Measurements from ENCODE around the gene RAB11FIP3.

RAB11FIP3 gene

DNA sequence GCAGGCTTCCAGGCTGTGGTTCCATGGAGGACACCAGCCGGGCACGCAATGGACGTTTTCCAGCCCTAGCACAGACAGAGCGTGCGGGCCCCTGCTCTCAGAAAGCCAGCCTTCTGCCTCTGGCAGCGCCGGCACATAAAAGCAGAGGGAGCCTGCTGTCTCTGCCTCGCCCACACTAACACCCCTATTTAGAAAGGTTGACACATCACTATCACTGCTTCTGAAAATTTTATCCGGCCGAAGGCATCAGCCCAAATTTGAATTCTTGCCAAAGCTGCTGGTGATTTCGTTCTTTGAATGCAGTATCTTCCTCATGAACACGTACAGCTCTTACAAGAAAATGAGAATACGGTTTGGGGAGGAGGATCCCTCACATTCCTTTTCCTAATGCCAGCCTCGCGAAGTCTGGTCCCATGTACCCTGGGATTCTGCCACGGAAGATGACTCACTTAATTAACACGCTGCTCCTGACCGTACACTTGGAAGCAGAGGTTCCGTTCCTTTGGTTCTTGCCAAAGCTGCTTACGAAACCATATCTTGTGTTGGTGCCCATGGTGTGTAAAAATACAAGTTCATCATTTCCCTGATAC is 1.3 kb upstream of the RAB11FIP3 start:
- Histone ChIP-seq H3K9ac (no peak overlapping the region), H3K4me1 (peaks cover 38% of the 10 kb centered on the region), H4K20me1 (peaks cover 35% of the 10 kb centered on the region), H3K9me3 (no peaks in the 10 kb centered on the region), H3K4me3 (peak overlapping the region; percentile 99), H3K36me3 (peaks cover 11% of the 10 kb centered on the region; the same call in 1 of the 2 replicates), H3K4me2 (peak overlapping the region; percentile 99), H3K27me3 (peaks cover 20% of the 10 kb centered on the region), H3K27ac (no peak overlapping the region)
- TF ChIP-seq Cebpa-rat (IDR thresholded peaks at IDR 0.05) = no peak

DNA sequence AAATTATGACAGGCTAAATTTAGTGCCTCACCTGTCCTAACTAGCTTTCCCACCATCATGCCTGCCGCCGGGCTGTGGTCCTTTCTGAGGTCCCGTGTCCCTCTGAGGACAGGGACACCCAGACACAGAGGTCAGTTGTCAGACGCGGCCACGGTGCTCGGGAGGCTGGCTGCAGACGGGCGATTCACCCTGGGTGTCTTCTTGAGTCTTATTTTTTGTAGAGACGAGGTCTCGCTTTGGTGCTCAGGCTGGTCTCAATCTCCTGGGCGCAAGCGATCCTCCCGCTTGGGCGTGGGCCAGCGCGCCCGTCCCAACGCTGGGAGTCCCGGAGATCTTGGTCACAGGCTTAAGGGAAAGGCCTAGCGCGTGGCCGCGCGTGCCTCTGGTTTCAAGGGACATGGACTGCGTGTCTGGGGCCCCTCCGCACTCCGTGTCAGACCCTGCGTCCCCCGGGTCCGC is 797 bp upstream of the RAB11FIP3 start:
- no peak for TF ChIP-seq Cebpa-rat (IDR thresholded peaks at IDR 0.05)
- Histone ChIP-seq H3K27me3 (peaks cover 20% of the 10 kb centered on the region), H3K4me1 (peaks cover 43% of the 10 kb centered on the region), H3K4me2 (peak overlapping the region; percentile 99), H3K9ac (peak overlapping the region; percentile 94), H3K4me3 (peak overlapping the region; percentile 99), H3K36me3 (peaks cover 15% of the 10 kb centered on the region; the same call in 1 of the 2 replicates), H3K9me3 (no peaks in the 10 kb centered on the region), H4K20me1 (peaks cover 40% of the 10 kb centered on the region), H3K27ac (peak overlapping the region; percentile 90)

DNA sequence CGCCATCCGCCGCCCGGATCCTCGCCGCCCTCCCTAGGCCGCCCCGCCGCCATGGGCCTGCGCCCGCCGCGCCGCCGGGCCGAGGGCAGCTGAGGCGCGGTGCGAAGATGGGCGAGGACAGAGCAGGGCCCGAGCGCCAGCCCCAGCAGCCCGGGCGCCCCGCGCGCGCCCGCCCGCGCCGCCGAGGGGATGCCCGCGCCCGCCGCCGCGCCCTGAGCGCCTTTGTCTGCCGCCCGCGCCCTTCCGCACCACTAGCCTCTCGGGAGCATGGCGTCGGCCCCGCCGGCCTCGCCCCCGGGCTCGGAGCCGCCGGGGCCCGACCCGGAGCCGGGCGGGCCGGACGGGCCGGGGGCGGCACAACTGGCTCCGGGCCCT is 278 bp downstream of the RAB11FIP3 start:
- Histone ChIP-seq H3K36me3 (peaks cover 23% of the 10 kb centered on the region), H3K4me2 (peak overlapping the region; percentile 99), H4K20me1 (peaks cover 51% of the 10 kb centered on the region)

DNA sequence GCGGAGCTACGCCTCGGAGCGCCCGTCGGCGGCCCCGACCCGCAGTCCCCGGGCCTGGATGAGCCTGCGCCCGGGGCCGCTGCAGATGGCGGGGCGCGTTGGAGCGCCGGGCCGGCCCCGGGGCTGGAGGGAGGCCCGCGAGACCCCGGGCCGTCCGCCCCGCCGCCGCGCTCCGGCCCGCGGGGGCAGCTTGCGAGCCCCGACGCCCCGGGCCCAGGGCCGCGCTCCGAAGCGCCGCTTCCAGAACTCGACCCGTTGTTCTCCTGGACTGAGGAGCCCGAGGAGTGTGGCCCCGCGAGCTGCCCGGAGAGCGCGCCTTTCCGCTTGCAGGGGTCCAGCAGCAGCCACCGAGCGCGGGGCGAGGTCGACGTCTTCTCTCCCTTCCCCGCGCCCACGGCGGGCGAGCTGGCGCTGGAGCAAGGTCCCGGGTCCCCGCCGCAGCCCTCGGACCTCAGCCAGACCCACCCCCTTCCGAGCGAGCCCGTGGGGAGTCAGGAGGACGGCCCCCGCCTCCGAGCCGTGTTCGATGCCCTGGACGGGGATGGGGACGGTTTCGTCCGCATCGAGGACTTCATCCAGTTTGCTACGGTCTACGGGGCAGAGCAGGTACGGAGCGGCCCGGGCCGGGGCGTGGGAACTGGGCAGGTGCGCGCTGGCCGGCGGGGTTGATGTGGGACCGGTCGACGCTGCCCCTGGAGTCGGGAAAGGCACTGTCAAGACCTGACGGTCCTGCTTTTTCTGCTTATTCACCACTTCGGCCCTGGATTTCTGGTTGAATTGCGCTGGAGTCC is 861 bp downstream of the RAB11FIP3 start:
- Histone ChIP-seq H3K27me3 (peaks cover 20% of the 10 kb centered on the region), H3K4me2 (peak overlapping the region; percentile 99), H3K27ac (peak overlapping the region; percentile 90), H3K9ac (peak overlapping the region; percentile 94), H3K9me3 (no peaks in the 10 kb centered on the region), H3K4me3 (peak overlapping the region; percentile 99), H3K4me1 (peaks cover 56% of the 10 kb centered on the region), H4K20me1 (peaks cover 56% of the 10 kb centered on the region), H3K36me3 (peaks cover 28% of the 10 kb centered on the region)
- no peak for TF ChIP-seq Cebpa-rat (IDR thresholded peaks at IDR 0.05)

More for the DNA sequence above, 278 bp downstream of the RAB11FIP3 start:
- peaks cover 51% of the 10 kb centered on the region for H3K4me1 ChIP-seq
- peaks cover 20% of the 10 kb centered on the region for H3K27me3 ChIP-seq
- peak overlapping the region; percentile 90 for H3K27ac ChIP-seq
- peak overlapping the region; percentile 99 for H3K4me3 ChIP-seq
- peak overlapping the region; percentile 94 for H3K9ac ChIP-seq
- no peak for TF ChIP-seq Cebpa-rat (IDR thresholded peaks at IDR 0.05)
- no peaks in the 10 kb centered on the region for H3K9me3 ChIP-seq

DNA sequence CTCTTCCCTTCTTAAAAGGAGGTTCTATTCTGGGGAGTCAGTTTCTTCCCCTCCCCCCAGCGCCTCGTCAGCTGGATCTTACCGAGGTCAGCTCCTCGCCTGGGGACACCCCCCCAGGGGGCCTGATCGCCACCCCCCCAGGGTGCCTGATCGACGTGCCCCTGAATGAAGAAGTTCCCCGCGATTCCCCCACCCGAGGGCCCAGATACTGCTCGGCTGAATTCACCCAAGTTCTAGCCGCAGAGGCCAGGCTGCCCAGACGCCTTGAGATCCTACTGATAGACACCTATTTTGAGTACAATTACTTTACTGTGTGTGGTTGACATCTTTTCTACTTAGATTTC is 1.4 kb downstream of the RAB11FIP3 start:
- peak overlapping the region; percentile 99 for H3K4me3 ChIP-seq
- no peak for TF ChIP-seq Cebpa-rat (IDR thresholded peaks at IDR 0.05)
- peak overlapping the region; percentile 90 for H3K27ac ChIP-seq
- no peaks in the 10 kb centered on the region for H3K9me3 ChIP-seq
- peak overlapping the region; percentile 94 for H3K9ac ChIP-seq
- H3K4me1 ChIP-seq = peaks cover 56% of the 10 kb centered on the region
- H3K36me3 ChIP-seq = peaks cover 34% of the 10 kb centered on the region
- peaks cover 62% of the 10 kb centered on the region for H4K20me1 ChIP-seq
- peaks cover 20% of the 10 kb centered on the region for H3K27me3 ChIP-seq
- peak overlapping the region; percentile 99 for H3K4me2 ChIP-seq

DNA sequence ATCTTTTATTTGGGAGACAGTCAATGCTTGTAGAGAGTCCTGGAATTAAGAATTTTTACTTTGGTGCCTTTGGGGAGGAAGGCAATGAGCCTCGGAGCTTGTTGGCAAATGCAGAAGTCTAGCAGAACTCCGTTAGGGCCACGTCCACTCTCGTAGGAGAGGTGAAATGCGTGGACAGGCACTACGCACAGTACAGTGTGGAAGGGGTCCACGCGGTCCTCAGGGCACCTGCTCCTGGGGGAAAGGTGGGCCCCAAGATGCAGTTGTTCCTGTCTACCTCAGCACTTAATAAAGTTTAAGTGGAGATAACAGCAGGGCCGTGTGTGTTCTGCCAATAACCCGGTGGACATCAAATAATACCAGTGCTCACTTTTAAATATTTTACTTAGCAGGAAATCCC is 1.8 kb downstream of the RAB11FIP3 start:
- peaks cover 56% of the 10 kb centered on the region for H3K4me1 ChIP-seq
- H3K9ac ChIP-seq = peak overlapping the region; percentile 94
- H3K36me3 ChIP-seq = peaks cover 37% of the 10 kb centered on the region
- H3K4me3 ChIP-seq = peak overlapping the region; percentile 99
- peak overlapping the region; percentile 90 for H3K27ac ChIP-seq
- TF ChIP-seq Cebpa-rat (IDR thresholded peaks at IDR 0.05) = no peak
- H3K4me2 ChIP-seq = peak overlapping the region; percentile 99
- peaks cover 20% of the 10 kb centered on the region for H3K27me3 ChIP-seq
- H3K9me3 ChIP-seq = no peaks in the 10 kb centered on the region
- H4K20me1 ChIP-seq = peaks cover 65% of the 10 kb centered on the region

DNA sequence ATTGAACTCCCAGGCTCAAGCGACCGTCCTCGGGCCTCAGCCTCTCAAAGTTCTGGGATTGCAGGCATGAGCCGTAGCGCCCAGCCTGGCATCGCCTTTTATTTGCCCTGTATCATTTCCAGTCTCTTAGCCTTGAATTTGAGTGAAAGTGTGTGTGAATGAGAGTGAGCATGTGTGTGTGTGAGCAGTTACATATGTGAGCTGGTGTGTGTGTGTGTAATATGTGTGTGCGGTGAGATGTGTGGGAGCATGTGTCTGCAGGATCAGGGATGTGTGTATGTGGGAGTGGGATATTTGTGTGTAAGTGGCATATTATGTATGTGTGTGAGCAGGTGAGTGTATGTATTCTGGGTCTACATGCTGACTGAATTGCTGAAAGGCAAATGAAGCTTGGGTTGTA is 5.5 kb downstream of the RAB11FIP3 start:
- Histone ChIP-seq H4K20me1 (peaks cover 99% of the 10 kb centered on the region), H3K27me3 (no peaks in the 10 kb centered on the region), H3K4me1 (peaks cover 44% of the 10 kb centered on the region), H3K9me3 (no peaks in the 10 kb centered on the region), H3K36me3 (peaks cover 66% of the 10 kb centered on the region), H3K4me3 (no peak overlapping the region), H3K4me2 (no peak overlapping the region), H3K9ac (no peak overlapping the region), H3K27ac (no peak overlapping the region)
- TF ChIP-seq Cebpa-rat (IDR thresholded peaks at IDR 0.05) = no peak

DNA sequence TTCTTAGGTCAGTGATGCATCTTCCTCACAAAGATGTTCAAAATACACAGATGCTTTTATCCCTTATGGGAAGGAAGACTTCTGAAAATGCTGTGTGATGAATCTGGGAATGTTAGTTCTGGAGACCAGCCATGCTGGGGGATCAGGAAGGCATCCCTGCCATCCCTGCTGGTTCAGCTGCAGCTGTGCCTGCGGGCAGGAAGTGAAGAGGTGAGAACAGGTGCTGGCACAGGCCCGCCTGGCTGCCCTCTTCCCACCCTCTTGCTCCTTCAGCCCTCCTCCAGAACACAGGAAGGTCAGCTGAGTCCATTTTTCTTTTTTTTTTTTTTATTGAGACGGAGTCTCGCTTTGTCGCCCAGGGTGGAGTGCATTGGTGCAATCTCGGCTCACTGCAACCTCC is 15.2 kb downstream of the RAB11FIP3 start:
- no peak overlapping the region for H3K4me2 ChIP-seq
- no peaks in the 10 kb centered on the region for H3K27me3 ChIP-seq
- H3K4me3 ChIP-seq = no peak overlapping the region
- H3K36me3 ChIP-seq = peaks cover 79% of the 10 kb centered on the region
- H3K27ac ChIP-seq = no peak overlapping the region
- H4K20me1 ChIP-seq = peaks cover 100% of the 10 kb centered on the region
- no peak for TF ChIP-seq Cebpa-rat (IDR thresholded peaks at IDR 0.05)
- no peak overlapping the region for H3K9ac ChIP-seq
- peaks cover 61% of the 10 kb centered on the region for H3K4me1 ChIP-seq
- no peaks in the 10 kb centered on the region for H3K9me3 ChIP-seq

DNA sequence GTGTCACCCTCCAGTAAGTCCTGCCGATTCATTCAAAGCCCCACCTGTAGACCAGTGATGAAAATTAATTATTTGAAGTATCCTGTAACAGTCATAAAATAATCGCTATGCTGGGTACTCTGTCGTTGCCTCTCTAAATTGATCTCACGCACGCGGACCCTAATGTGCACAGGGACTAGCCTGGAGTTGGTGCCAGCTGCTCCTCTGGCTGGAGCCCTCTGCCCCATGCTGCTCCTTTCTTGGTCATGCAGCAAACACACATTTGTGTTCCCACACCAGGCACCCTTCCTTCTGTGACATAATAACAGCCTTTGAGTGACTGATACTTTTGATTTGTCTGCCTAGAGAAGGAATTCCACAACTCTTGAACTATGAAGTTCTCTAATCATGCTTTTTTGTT is 16.0 kb downstream of the RAB11FIP3 start:
- TF ChIP-seq Cebpa-rat (IDR thresholded peaks at IDR 0.05) = no peak
- Histone ChIP-seq H4K20me1 (peaks cover 100% of the 10 kb centered on the region), H3K4me3 (no peak overlapping the region), H3K9me3 (no peaks in the 10 kb centered on the region), H3K9ac (no peak overlapping the region), H3K4me1 (peaks cover 69% of the 10 kb centered on the region), H3K27me3 (no peaks in the 10 kb centered on the region), H3K27ac (no peak overlapping the region), H3K36me3 (peaks cover 76% of the 10 kb centered on the region), H3K4me2 (no peak overlapping the region)

DNA sequence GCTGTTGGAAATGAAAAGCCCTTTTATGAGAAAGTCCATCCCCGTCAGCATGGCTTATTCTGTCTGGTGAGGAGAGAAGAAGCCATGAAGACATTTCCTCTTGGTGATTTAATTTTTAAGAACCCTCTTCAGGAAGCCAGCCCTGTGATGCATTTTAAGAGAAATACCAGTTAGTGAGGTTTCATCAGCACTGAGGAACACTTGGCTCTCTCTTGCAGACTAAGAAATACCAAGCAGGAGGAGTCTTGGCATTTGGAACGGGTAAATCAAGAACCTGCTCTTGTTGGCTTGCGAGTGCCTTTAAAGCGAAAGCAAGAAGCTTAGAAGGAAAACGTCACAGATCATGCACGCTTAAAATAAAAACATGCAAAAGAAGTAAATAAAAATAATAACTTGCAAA is 17.5 kb downstream of the RAB11FIP3 start:
- no peaks in the 10 kb centered on the region for H3K9me3 ChIP-seq
- no peak overlapping the region; the same call in 1 of the 2 replicates for H3K9ac ChIP-seq
- H3K27ac ChIP-seq = no peak overlapping the region
- no peak overlapping the region for H3K4me3 ChIP-seq
- peak overlapping the region; percentile 33 for H3K4me2 ChIP-seq
- H3K36me3 ChIP-seq = peaks cover 70% of the 10 kb centered on the region
- peaks cover 100% of the 10 kb centered on the region for H4K20me1 ChIP-seq
- no peaks in the 10 kb centered on the region for H3K27me3 ChIP-seq
- TF ChIP-seq Cebpa-rat (IDR thresholded peaks at IDR 0.05) = no peak
- peaks cover 69% of the 10 kb centered on the region for H3K4me1 ChIP-seq

Data from BLaER1 (cell line).